Activated T-helper 17 cell treated with anti-CD3 and anti-CD28 coated beads, Interleukin-2, amount 50 U/mL, for 72 hours (primary cell): ENCODE measurements around the gene PCSK7. TPM values are rescaled to one million over a fixed set of nuclear protein-coding genes. Genes with fewer than 3 reads are reported as not detected.
"Not testable (repeated sequence)": the region's sequence is repeated elsewhere in the genome, so short reads cannot be mapped to it uniquely, and the experiment has no call there.

Source experiments
- ATAC-seq: fragments of 150-1000 bp; cut with Tn5 transposase; replicated peaks from 2 replicates; pipeline ENCODE4 v1.10.0; 2021; ENCODE audit warnings: mild to moderate bottlenecking, moderate library complexity
- H3K27ac Mint-ChIP-seq: one replicate; pipeline ENCODE4 v1.8.0; 2022; ENCODE audit warnings: mixed read lengths
- H3K27me3 Mint-ChIP-seq: one replicate; pipeline ENCODE4 v1.8.0; 2022; ENCODE audit warnings: mixed read lengths
- H3K36me3 Mint-ChIP-seq: one replicate; pipeline ENCODE4 v1.8.0; 2022; ENCODE audit warnings: low read depth, mild to moderate bottlenecking, mixed read lengths
- H3K4me1 Mint-ChIP-seq: one replicate; pipeline ENCODE4 v1.8.0; 2022; ENCODE audit warnings: mixed read lengths
- H3K4me3 Mint-ChIP-seq: one replicate; pipeline ENCODE4 v1.8.0; 2022; ENCODE audit warnings: mild to moderate bottlenecking, mixed read lengths
- H3K9me3 Mint-ChIP-seq: one replicate; pipeline ENCODE4 v1.8.0; 2022; ENCODE audit warnings: mixed read lengths
- total RNA-seq, 2 donors: library from RNA; stranded (reverse); gene quantifications; one replicate each; pipeline ENCODE4 v1.2.3, GENCODE V29; 2022

PCSK7 gene, protein sequence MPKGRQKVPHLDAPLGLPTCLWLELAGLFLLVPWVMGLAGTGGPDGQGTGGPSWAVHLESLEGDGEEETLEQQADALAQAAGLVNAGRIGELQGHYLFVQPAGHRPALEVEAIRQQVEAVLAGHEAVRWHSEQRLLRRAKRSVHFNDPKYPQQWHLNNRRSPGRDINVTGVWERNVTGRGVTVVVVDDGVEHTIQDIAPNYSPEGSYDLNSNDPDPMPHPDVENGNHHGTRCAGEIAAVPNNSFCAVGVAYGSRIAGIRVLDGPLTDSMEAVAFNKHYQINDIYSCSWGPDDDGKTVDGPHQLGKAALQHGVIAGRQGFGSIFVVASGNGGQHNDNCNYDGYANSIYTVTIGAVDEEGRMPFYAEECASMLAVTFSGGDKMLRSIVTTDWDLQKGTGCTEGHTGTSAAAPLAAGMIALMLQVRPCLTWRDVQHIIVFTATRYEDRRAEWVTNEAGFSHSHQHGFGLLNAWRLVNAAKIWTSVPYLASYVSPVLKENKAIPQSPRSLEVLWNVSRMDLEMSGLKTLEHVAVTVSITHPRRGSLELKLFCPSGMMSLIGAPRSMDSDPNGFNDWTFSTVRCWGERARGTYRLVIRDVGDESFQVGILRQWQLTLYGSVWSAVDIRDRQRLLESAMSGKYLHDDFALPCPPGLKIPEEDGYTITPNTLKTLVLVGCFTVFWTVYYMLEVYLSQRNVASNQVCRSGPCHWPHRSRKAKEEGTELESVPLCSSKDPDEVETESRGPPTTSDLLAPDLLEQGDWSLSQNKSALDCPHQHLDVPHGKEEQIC
- 100 to 1,000 TPM; 101 to 106 TPM for total RNA-seq

DNA sequence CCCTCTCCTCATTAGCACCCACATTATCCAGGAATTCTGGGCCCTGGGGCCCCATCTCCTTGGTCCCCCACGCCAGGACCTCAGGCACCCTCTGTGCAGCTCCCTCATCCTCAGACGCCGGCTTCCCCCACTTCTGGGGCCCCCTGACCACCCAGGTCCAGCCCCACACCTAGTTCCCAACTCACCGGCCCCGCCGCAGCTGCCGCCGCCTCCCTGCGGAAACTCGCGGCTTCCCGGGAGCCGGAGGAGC lies at the start of gene PCSK7:
PCSK7 (minus strand) TSS at position 232 of the 250 bp plus-strand sequence. CDS start 2,229 bp downstream, outside the sequence.
- no peak for ATAC-seq
- H3K27me3 Mint-ChIP-seq = no peaks in the 10 kb centered on the region
- H3K4me1 Mint-ChIP-seq = peaks cover 29% of the 10 kb centered on the region
- peak within 1 kb of the TSS; percentile 89 for H3K4me3 Mint-ChIP-seq
- H3K36me3 Mint-ChIP-seq = peaks cover 54% of the 10 kb centered on the region
- H3K27ac Mint-ChIP-seq = peak within 1 kb of the TSS; percentile 98
- no peaks in the 10 kb centered on the region for H3K9me3 Mint-ChIP-seq

DNA sequence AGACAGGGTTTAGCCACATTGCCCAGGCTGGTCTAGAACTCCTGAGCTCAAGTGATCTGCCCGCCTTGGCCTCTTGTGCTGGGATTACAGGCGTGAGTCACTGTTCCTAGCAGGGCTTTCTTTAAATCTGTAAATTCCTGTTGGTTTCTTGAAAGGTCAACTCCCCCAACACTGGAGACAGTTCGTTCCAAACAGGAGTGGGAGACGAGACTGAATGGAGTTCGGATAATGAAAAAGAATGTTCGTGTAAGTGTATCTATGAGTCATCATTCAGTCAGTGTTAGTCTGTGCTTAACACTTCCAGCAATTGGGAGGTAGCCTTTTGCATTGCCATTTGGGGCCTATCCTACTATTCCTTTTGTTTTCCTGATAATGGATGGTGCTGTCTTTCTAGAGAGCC lies 49.3 kb upstream of the PCSK7 start:
- peaks cover 25% of the 10 kb centered on the region for H3K4me1 Mint-ChIP-seq
- no peaks in the 10 kb centered on the region for H3K9me3 Mint-ChIP-seq
- H3K27me3 Mint-ChIP-seq = no peaks in the 10 kb centered on the region
- peak overlapping the region; percentile 38 for H3K4me3 Mint-ChIP-seq
- peaks cover 52% of the 10 kb centered on the region for H3K36me3 Mint-ChIP-seq
- H3K27ac Mint-ChIP-seq = no peak overlapping the region
- ATAC-seq = no peak

DNA sequence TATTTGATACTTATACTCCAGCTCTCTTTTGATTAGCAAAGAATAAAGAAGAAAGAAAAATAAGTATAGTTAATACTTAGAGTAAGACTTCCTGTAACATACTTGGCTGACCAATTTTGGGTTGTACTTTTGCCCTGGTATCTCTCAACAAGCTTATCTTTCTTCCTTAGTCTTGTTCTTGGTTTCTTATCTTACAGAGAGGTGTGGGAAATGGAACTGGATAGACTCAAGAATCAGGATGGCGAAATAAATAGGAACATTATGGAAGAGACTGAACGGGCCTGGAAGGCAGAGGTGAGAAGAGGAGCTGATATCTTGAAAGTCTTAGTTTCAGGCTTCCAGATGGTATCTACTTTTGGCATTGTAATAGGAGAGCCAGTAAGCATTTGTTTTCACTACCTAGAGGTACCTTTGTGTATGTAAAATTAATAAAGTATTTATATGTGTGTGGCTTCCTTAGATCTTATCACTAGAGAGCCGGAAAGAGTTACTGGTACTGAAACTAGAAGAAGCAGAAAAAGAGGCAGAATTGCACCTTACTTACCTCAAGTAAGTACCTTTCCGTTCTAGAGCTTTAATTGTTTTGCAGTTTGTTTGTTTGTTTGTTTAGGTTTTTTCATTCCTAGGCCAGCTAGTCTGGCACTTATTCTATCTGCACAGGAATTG lies 48.0 kb upstream of the PCSK7 start:
- ATAC-seq = peak; percentile 72
- Mint-ChIP-seq H3K36me3 (peaks cover 39% of the 10 kb centered on the region), H3K4me1 (peaks cover 34% of the 10 kb centered on the region), H3K27me3 (no peaks in the 10 kb centered on the region), H3K4me3 (peak overlapping the region; percentile 38), H3K27ac (peak overlapping the region; percentile 76), H3K9me3 (no peaks in the 10 kb centered on the region)

DNA sequence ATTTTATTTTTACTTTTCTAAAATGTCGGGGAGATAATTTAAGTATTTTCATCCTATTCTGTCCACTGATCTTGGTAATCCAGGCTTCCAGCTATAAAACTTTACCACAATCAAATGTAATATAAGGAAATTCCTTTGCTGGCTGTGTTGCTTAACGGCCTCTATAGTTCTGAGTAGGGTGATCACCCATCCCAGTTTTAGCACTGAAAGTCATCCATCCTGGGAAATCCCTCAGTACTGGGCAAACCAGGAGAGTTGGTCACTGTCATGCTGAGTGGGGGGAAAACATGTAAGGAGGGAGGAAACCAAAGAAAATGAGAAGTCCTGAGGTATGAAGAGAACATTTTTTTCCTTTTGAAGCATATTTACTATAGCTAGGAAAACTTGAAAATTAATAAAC lies 46.5 kb upstream of the PCSK7 start:
- H3K27me3 Mint-ChIP-seq = no peaks in the 10 kb centered on the region
- H3K27ac Mint-ChIP-seq = peak overlapping the region; percentile 16
- H3K4me1 Mint-ChIP-seq = peaks cover 43% of the 10 kb centered on the region
- ATAC-seq = no peak
- H3K36me3 Mint-ChIP-seq = peaks cover 30% of the 10 kb centered on the region
- no peaks in the 10 kb centered on the region for H3K9me3 Mint-ChIP-seq
- no peak overlapping the region for H3K4me3 Mint-ChIP-seq

DNA sequence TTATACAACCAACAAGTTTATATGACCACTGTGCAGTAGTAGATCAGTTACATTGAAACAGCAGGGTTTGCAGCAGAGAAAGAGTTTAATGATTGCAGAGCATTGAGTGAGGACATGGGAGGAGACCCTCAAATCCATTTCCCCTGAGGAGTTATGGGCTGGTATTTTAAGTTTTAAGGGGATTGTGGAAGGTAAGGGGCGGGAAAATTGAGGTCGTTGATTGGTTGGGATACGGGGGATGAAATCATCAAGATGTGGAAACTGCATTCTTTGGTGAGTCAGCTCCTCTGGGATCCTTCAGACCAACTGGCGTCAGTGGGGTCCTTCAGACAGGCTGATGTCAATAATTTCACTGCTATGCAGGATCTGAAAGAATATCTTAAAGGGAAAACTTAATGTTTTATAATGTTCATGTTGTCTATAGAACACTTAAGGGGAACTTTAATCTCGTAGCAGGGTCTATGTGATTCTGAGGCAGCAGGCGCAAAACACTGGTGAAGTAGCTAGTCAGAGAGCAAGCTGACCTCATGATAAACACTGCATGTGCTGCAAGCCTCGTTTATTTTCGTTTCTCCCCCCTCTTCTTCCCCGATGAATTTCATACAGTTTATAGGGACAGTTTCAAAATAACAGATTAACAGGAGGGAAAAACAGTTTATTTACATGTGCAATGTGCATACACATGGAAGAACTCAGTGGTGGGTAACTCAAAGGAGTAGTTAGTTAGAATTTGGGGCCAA lies 41.8 kb upstream of the PCSK7 start:
- Mint-ChIP-seq H3K4me3 (no peak overlapping the region), H3K27ac (peak overlapping the region; percentile 37), H3K36me3 (peaks cover 7% of the 10 kb centered on the region), H3K4me1 (peaks cover 18% of the 10 kb centered on the region), H3K27me3 (no peaks in the 10 kb centered on the region), H3K9me3 (no peaks in the 10 kb centered on the region)
- no peak for ATAC-seq

DNA sequence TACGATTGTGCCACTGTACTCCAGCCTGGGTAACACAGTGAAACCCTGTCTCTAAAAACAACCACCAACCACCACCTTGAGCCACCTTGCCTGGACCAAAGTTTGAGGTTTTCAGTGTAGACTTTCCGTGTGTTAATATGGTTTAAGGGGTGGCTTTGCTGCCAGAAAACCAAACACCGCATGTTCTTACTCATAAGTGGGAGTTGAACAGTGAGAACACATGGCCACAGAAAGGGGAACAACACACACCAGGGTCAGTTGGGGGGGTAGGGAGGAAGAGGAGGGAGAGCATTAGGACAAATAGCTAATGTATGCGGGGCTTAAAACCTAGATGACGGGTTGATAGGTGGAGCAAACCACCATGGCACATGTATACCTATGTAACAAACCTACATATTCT lies 40.3 kb upstream of the PCSK7 start:
- not testable (repeated sequence) for H3K9me3 Mint-ChIP-seq, H3K4me3 Mint-ChIP-seq, H3K27me3 Mint-ChIP-seq, H3K27ac Mint-ChIP-seq, ATAC-seq
- Mint-ChIP-seq H3K4me1 (peaks cover 18% of the 10 kb centered on the region), H3K36me3 (peaks cover 16% of the 10 kb centered on the region)

DNA sequence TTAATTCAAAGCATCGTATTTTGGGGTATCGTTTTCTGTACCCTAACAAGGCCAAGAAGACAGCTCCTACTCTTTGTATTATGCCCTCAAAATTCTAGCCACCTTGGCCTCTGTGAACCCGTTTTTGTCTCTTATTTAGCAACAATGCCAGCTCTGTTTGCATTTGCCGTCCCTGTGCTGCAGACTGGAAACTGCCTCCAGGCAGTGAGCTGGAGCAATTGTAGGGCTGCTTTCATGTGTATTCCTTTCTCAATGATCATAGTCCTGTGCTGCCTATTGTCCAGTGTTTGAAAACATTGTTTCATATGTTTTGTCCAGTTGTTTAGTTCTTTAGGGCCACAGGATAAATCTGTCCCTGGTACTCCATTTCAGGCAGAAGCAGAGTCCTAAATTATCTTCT lies 39.3 kb upstream of the PCSK7 start:
- Mint-ChIP-seq H3K27ac (no peak overlapping the region), H3K4me1 (peaks cover 18% of the 10 kb centered on the region), H3K27me3 (no peaks in the 10 kb centered on the region), H3K36me3 (peaks cover 26% of the 10 kb centered on the region), H3K4me3 (no peak overlapping the region), H3K9me3 (no peaks in the 10 kb centered on the region)
- no peak for ATAC-seq

DNA sequence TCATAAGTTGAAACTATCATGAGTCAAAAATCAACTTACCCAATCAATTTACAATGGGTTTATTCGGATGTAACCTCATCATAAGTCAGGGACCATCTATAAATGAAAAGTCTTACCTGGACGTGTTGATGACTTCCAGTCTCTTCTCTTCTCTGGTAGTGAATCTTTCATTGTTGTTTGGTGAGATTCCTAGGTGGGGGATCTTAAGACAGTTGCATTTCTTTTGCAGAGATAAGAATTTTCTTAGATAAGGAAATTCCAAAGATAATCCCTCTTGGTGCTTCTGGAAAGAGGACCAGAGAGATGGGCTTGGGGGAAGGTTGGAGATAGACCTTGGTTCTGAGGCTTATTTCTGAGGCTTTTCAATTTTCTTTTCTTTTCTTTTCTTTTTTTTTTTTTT lies 38.0 kb upstream of the PCSK7 start:
- no peak for ATAC-seq
- H3K36me3 Mint-ChIP-seq = peaks cover 32% of the 10 kb centered on the region
- H3K27ac Mint-ChIP-seq = no peak overlapping the region
- peaks cover 9% of the 10 kb centered on the region for H3K4me1 Mint-ChIP-seq
- H3K9me3 Mint-ChIP-seq = no peaks in the 10 kb centered on the region
- no peak overlapping the region for H3K4me3 Mint-ChIP-seq
- no peaks in the 10 kb centered on the region for H3K27me3 Mint-ChIP-seq

DNA sequence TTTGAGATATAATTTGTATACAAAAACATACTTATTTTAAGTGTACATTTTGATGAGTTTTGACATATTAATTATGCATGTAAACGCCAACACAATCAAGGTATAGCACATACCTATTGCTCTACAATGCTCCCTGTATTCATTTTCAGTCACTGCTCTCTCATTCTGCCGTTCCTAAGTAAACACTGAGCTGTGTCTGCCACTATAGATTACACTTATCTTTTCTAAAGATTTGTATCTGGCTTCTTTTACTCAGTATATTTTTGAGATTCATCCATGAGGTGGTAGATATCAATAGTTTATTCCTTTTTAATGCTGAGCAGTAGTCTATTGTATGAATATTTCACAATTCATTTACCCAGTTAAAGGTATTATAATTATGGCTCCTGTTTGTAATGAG lies 33.9 kb upstream of the PCSK7 start:
- Mint-ChIP-seq H3K4me1 (peaks cover 4% of the 10 kb centered on the region), H3K36me3 (peaks cover 40% of the 10 kb centered on the region), H3K27me3 (no peaks in the 10 kb centered on the region), H3K4me3 (no peak overlapping the region), H3K9me3 (no peaks in the 10 kb centered on the region), H3K27ac (no peak overlapping the region)
- ATAC-seq = no peak

DNA sequence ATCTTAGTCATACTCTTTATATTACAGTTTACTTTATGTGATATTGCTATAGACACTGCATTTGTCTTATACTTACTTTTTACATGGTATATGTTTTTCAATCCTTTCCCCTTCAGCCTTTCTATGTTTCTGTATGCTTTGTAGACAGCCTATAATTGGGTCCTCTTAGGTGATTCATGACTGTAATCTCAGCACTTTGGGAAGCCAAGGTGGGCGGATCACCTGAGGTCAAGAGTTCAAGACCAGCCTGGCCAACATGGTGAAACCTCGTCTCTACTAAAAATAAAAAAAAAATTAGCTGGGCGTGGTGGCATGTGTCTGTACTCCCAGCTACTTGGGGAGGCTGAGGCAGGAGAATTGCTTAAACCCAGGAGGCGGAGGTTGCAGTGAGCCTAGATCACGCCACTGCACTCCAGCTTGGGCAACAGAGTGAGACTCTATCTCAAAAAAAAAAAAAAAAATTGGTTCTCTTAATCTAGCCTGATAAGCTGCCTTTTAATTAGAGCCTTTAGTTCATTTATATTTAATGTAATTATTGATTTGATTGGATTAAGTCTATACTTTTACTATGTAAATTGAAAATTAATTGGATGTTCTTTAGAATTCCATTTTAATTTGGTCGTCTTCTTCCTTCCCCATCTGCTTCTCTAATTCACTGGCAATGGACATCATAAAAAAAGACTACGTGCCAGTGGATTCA lies 32.9 kb upstream of the PCSK7 start:
- H3K27ac Mint-ChIP-seq, H3K4me1 Mint-ChIP-seq, H3K9me3 Mint-ChIP-seq, ATAC-seq, H3K4me3 Mint-ChIP-seq, H3K27me3 Mint-ChIP-seq: not testable (repeated sequence)
- peaks cover 45% of the 10 kb centered on the region for H3K36me3 Mint-ChIP-seq

DNA sequence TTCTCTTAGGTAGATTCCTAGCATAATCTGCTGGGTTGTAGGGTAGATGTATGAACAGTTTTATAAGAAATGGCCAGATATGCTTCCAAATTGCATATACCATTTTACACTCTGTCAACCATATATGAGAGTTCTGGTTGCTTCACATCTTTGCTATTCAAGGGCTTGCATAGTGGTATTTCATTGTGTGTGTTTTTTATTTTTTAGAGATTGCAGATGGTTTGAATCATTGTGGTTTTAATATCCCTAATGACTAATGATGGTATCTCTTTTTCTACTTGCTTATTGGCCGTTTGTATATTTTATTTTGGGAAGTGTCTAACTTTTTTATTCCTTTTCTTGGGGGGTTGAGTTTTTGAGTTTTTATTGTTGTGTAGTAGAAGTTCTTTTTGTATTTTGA lies 27.5 kb upstream of the PCSK7 start:
- peaks cover 13% of the 10 kb centered on the region for H3K4me1 Mint-ChIP-seq
- ATAC-seq = no peak
- no peak overlapping the region for H3K4me3 Mint-ChIP-seq
- H3K36me3 Mint-ChIP-seq = peaks cover 36% of the 10 kb centered on the region
- H3K9me3 Mint-ChIP-seq = no peaks in the 10 kb centered on the region
- H3K27me3 Mint-ChIP-seq = no peaks in the 10 kb centered on the region
- H3K27ac Mint-ChIP-seq = no peak overlapping the region

DNA sequence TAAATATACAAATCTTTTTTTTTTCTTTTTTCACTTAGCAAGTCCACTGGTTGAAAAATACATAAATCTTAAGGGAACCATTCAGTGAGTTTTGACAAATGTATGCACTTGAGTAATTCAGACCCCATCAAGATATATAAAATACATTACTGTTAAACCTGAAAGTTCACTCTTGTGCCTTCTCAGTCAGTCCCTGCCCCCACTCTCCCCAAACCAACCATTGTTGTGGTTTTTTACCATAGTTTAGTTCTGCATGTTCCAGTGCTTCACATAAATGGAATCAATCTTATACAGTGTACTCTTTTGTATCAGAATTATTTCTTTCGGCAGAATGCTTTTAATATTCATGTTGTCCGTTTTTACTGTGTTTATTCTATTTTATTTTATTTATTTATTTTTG lies 26.7 kb upstream of the PCSK7 start:
- no peak for ATAC-seq
- no peaks in the 10 kb centered on the region for H3K9me3 Mint-ChIP-seq
- peaks cover 44% of the 10 kb centered on the region for H3K36me3 Mint-ChIP-seq
- H3K27ac Mint-ChIP-seq = no peak overlapping the region
- H3K4me1 Mint-ChIP-seq = peaks cover 13% of the 10 kb centered on the region
- no peak overlapping the region for H3K4me3 Mint-ChIP-seq
- no peaks in the 10 kb centered on the region for H3K27me3 Mint-ChIP-seq

DNA sequence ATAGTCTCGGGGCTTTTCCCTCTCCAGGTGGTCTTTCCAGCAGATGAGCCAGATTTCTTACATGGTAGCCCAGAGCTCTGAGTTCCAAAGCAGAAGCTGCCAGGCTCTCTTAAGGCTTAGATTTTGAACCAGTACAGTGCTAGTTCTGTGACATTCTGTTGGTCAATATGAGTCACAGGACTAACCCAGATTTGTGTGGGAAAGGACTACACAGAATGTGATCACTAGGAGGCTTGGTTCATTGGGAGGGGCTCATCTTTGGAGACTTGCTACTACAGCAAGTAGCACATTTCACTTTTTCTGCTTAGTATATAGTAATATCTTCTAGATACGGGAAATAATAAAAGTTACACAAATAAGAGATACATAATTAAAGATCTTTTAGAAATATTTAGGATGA lies 24.7 kb upstream of the PCSK7 start:
- Mint-ChIP-seq H3K27me3 (no peaks in the 10 kb centered on the region), H3K36me3 (peaks cover 50% of the 10 kb centered on the region), H3K4me1 (peaks cover 9% of the 10 kb centered on the region), H3K27ac (peak overlapping the region; percentile 6), H3K9me3 (no peaks in the 10 kb centered on the region), H3K4me3 (no peak overlapping the region)
- peak; percentile 51 for ATAC-seq

DNA sequence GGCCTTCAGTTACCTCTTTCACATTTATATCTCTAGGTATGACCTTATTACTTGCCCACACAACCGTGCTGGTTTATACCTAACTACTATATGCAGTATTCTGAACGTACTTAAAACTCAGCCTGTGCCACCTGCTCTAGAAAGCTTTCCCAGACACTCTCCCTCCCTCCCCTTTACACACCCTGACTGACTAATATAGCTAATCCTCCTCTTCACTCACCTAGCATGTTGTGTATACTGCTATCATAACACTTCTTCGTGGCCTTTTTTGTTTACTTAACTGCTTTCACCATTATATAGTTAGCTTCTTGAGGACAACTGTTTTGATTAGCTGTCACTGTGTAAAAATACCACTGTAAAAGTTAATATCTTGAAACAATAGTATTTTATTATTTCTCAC lies 24.1 kb upstream of the PCSK7 start:
- H3K9me3 Mint-ChIP-seq = no peaks in the 10 kb centered on the region
- peak overlapping the region; percentile 75 for H3K27ac Mint-ChIP-seq
- no peak overlapping the region for H3K4me3 Mint-ChIP-seq
- no peak for ATAC-seq
- H3K27me3 Mint-ChIP-seq = no peaks in the 10 kb centered on the region
- H3K36me3 Mint-ChIP-seq = peaks cover 49% of the 10 kb centered on the region
- peaks cover 9% of the 10 kb centered on the region for H3K4me1 Mint-ChIP-seq
